ENCODE results near the gene SLFN5. TPM values are rescaled to one million over a fixed set of nuclear protein-coding genes. Genes with fewer than 3 reads are reported as not detected.
"Not testable (repeated sequence)": the region's sequence is repeated elsewhere in the genome, so short reads cannot be mapped to it uniquely, and the experiment has no call there.

The SLFN5 gene
- total RNA-seq, 2 experiments from 2014 or later, result 28.5 to 32.7 TPM

- Mint-ChIP-seq H3K27ac (no peak overlapping the region), H3K27me3 (no peaks in the 10 kb centered on the region), H3K36me3 (ENCODE audit: low read depth) (peaks cover 11% of the 10 kb centered on the region), H3K4me1 (ENCODE audit: low read depth) (peaks cover 6% of the 10 kb centered on the region), H3K9me3 (peaks cover 4% of the 10 kb centered on the region), H3K4me3 (no peak overlapping the region)
- H3K36me3 ChIP-seq (ENCODE audit: insufficient read depth, low read length), result no peaks in the 10 kb centered on the region
- H3K4me3 ChIP-seq (ENCODE audit: low read length), result no peak overlapping the region
- no peaks in the 10 kb centered on the region for H3K4me1 ChIP-seq (ENCODE audit: insufficient read depth, low read length)
- no peaks in the 10 kb centered on the region for H3K27me3 ChIP-seq (ENCODE audit: control insufficient read depth in 1 of 2, insufficient read depth in 2 of 2, low read length in 2 of 2)
- TF ChIP-seq CTCF (IDR thresholded peaks at IDR 0.05), result no peak
- intact Hi-C loops (cut with DNase I, micrococcal nuclease), result loop anchor here in 1 of 2 experiments (5.0 kb wide), 1 partner anchor 35 kb away; no protein-coding TSS in a partner anchor
- H3K27ac ChIP-seq (ENCODE audit: low read depth in 1 of 2, low read length in 2 of 2), result no peak overlapping the region
- peaks cover 0 to 11% of the 10 kb centered on the region in 2 experiments for H3K9me3 ChIP-seq (ENCODE audit: control insufficient read depth in 1 of 2, insufficient read depth in 1 of 2, low read length in 2 of 2)
- ATAC-seq (ENCODE audit: poor library complexity) (no peak), DNase-seq (no peak)
- POLR2A ChIA-PET, result no interaction called here
- CTCF ChIA-PET, result interaction anchor here (1.1 kb wide), 1 partner anchor 40 kb away, joined by 3 read pairs; no protein-coding TSS in a partner anchor
Measured at GRCh38 chr17:35297666-35298065, 54.8 kb downstream of the SLFN5 start.

GRCh38 chr17:35298639-35299038 is 55.8 kb downstream of the SLFN5 start:
- intact Hi-C loops (cut with DNase I, micrococcal nuclease), result loop anchor here in 1 of 2 experiments (5.0 kb wide), 1 partner anchor 36 kb away; no protein-coding TSS in a partner anchor
- no peaks in the 10 kb centered on the region for H3K27me3 Mint-ChIP-seq
- H3K9me3 ChIP-seq (ENCODE audit: control insufficient read depth in 1 of 2, insufficient read depth in 1 of 2, low read length in 2 of 2), result peaks cover 4 to 11% of the 10 kb centered on the region in 2 experiments
- no peak for DNase-seq
- POLR2A ChIA-PET, result interaction anchor here (1.5 kb wide), 1 partner anchor 12 kb away, joined by 3 read pairs; no protein-coding TSS in a partner anchor
- peaks cover 10% of the 10 kb centered on the region for H3K9me3 Mint-ChIP-seq
- TF ChIP-seq CTCF (IDR thresholded peaks at IDR 0.05), result no peak
- no peak overlapping the region for H3K4me3 ChIP-seq (ENCODE audit: low read length)
- peaks cover 6% of the 10 kb centered on the region for H3K4me1 Mint-ChIP-seq (ENCODE audit: low read depth)
- H3K4me1 ChIP-seq (ENCODE audit: insufficient read depth, low read length), result no peaks in the 10 kb centered on the region
- H3K36me3 ChIP-seq (ENCODE audit: insufficient read depth, low read length), result no peaks in the 10 kb centered on the region
- peaks cover 17% of the 10 kb centered on the region for H3K36me3 Mint-ChIP-seq (ENCODE audit: low read depth)
- no peaks in the 10 kb centered on the region for H3K27me3 ChIP-seq (ENCODE audit: control insufficient read depth in 1 of 2, insufficient read depth in 2 of 2, low read length in 2 of 2)
- no peak overlapping the region for H3K27ac Mint-ChIP-seq
- no peak overlapping the region for H3K27ac ChIP-seq (ENCODE audit: low read depth in 1 of 2, low read length in 2 of 2)
- no peak for ATAC-seq (ENCODE audit: poor library complexity)
- no peak overlapping the region for H3K4me3 Mint-ChIP-seq
- CTCF ChIA-PET, result interaction anchor here (1.1 kb wide), 1 partner anchor 41 kb away, joined by 3 read pairs; no protein-coding TSS in a partner anchor

GRCh38 chr17:35299135-35299534 is 56.3 kb downstream of the SLFN5 start:
- H3K9me3 Mint-ChIP-seq, result peaks cover 14% of the 10 kb centered on the region
- no peaks in the 10 kb centered on the region for H3K27me3 ChIP-seq (ENCODE audit: control insufficient read depth in 1 of 2, insufficient read depth in 2 of 2, low read length in 2 of 2)
- H3K4me3 ChIP-seq (ENCODE audit: low read length), result no peak overlapping the region
- H3K36me3 Mint-ChIP-seq (ENCODE audit: low read depth), result peaks cover 22% of the 10 kb centered on the region
- peaks cover 4 to 11% of the 10 kb centered on the region in 2 experiments for H3K9me3 ChIP-seq (ENCODE audit: control insufficient read depth in 1 of 2, insufficient read depth in 1 of 2, low read length in 2 of 2)
- TF ChIP-seq CTCF (IDR thresholded peaks at IDR 0.05), result no peak
- peaks cover 6% of the 10 kb centered on the region for H3K4me1 Mint-ChIP-seq (ENCODE audit: low read depth)
- intact Hi-C loops (cut with DNase I, micrococcal nuclease), result loop anchor here in 1 of 2 experiments (5.0 kb wide), 1 partner anchor 37 kb away; no protein-coding TSS in a partner anchor
- CTCF ChIA-PET, result no interaction called here
- POLR2A ChIA-PET, result interaction anchor here (1.5 kb wide), 1 partner anchor 12 kb away, joined by 3 read pairs; no protein-coding TSS in a partner anchor
- no peak overlapping the region for H3K27ac Mint-ChIP-seq
- H3K27me3 Mint-ChIP-seq, result no peaks in the 10 kb centered on the region
- H3K4me1 ChIP-seq (ENCODE audit: insufficient read depth, low read length), result no peaks in the 10 kb centered on the region
- no peak for ATAC-seq (ENCODE audit: poor library complexity)
- no peak overlapping the region for H3K4me3 Mint-ChIP-seq
- no peak for DNase-seq
- no peaks in the 10 kb centered on the region for H3K36me3 ChIP-seq (ENCODE audit: insufficient read depth, low read length)
- H3K27ac ChIP-seq (ENCODE audit: low read depth in 1 of 2, low read length in 2 of 2), result no peak overlapping the region

GRCh38 chr17:35309345-35309744 is 66.5 kb downstream of the SLFN5 start:
- POLR2A ChIA-PET, result interaction anchor here (0.6 kb wide), 2 partner anchors 21 to 1407 kb away, joined by 3 read pairs; no protein-coding TSS in a partner anchor
- DNase-seq, result not testable (repeated sequence)

More at GRCh38 chr17:35309345-35309744, 66.5 kb downstream of the SLFN5 start:
- H3K36me3 ChIP-seq (ENCODE audit: insufficient read depth, low read length); H3K9me3 ChIP-seq (ENCODE audit: control insufficient read depth in 1 of 2, insufficient read depth in 1 of 2, low read length in 2 of 2); H3K27ac Mint-ChIP-seq; H3K27me3 Mint-ChIP-seq; H3K4me3 Mint-ChIP-seq; ATAC-seq (ENCODE audit: poor library complexity); intact Hi-C loops (cut with DNase I, micrococcal nuclease); H3K27ac ChIP-seq (ENCODE audit: low read depth in 1 of 2, low read length in 2 of 2); H3K27me3 ChIP-seq (ENCODE audit: control insufficient read depth in 1 of 2, insufficient read depth in 2 of 2, low read length in 2 of 2); H3K9me3 Mint-ChIP-seq; H3K4me3 ChIP-seq (ENCODE audit: low read length); H3K36me3 Mint-ChIP-seq (ENCODE audit: low read depth): not testable (repeated sequence)
- peaks cover 40% of the 10 kb centered on the region for H3K4me1 Mint-ChIP-seq (ENCODE audit: low read depth)
- CTCF ChIA-PET, result interaction anchor here (0.8 to 1.5 kb wide), 2 partner anchors 224 to 230 kb away, joined by 3 read pairs; no protein-coding TSS in a partner anchor
- H3K4me1 ChIP-seq (ENCODE audit: insufficient read depth, low read length), result peaks cover 21% of the 10 kb centered on the region

Measured in CD4-positive, alpha-beta T cell (primary cell).